Ishikawa (cell line): Measurements from ENCODE around the gene ZBTB46.

Source experiments
- CREB1 ChIP-seq: IDR thresholded peaks from 2 replicates; pipeline ENCODE4 v1.6.1; 2012; ENCODE audit warnings: low read depth
- EP300 ChIP-seq: IDR thresholded peaks from 2 replicates; pipeline ENCODE4 v1.6.1; 2012; ENCODE audit warnings: borderline replicate concordance
- FOXM1 ChIP-seq: IDR thresholded peaks from 2 replicates; pipeline ENCODE4 v1.6.1; 2012; ENCODE audit warnings: low read depth, borderline replicate concordance
- NFIC ChIP-seq: IDR thresholded peaks from 2 replicates; pipeline ENCODE4 v1.6.1; 2012
- REST ChIP-seq: IDR thresholded peaks from 2 replicates; pipeline ENCODE4 v1.6.1; 2012; ENCODE audit warnings: low read depth, mild to moderate bottlenecking
- USF1 ChIP-seq: IDR thresholded peaks from 2 replicates; pipeline ENCODE4 v1.6.1; 2012
- YY1 ChIP-seq: IDR thresholded peaks from 2 replicates; pipeline ENCODE4 v1.6.1; 2012; ENCODE audit warnings: low read depth

ZBTB46 gene

GRCh38 chr20:63695424-63696305 is 135.4 kb downstream of the ZBTB46 start:
- TF ChIP-seq CREB1 = no peak
- no peak for TF ChIP-seq REST

- no peak for TF ChIP-seq YY1
- no peak for TF ChIP-seq EP300
- no peak for TF ChIP-seq USF1
- no peak for TF ChIP-seq CREB1
These were observed 136.3 kb downstream of the ZBTB46 start for GRCh38 chr20:63694584-63695423.

- TF ChIP-seq NFIC = no peak
- no peak for TF ChIP-seq FOXM1
These were observed 137.1 kb downstream of the ZBTB46 start for GRCh38 chr20:63693733-63694583.
